Nephron progenitor cell (in vitro differentiated cells): ENCODE data around the gene RNF207.

Experiments
- DNase-seq: peaks from one replicate; pipeline ENCODE4 v3.0.0; 2021
- H3K27ac Mint-ChIP-seq: 2 replicates; pipeline ENCODE4 v1.8.0; 2021; ENCODE audit warnings: mild to moderate bottlenecking, moderate library complexity, mixed read lengths
- H3K27me3 Mint-ChIP-seq: 2 replicates; pipeline ENCODE4 v1.8.0; 2021; ENCODE audit warnings: mild to moderate bottlenecking, low read depth, mixed read lengths; ENCODE audit not compliant: poor library complexity
- H3K36me3 Mint-ChIP-seq: 2 replicates; pipeline ENCODE4 v1.8.0; 2021; ENCODE audit warnings: low read depth, mixed read lengths
- H3K4me1 Mint-ChIP-seq: 2 replicates; pipeline ENCODE4 v1.8.0; 2021; ENCODE audit warnings: mixed read lengths
- H3K4me3 Mint-ChIP-seq: 2 replicates; pipeline ENCODE4 v1.8.0; 2021; ENCODE audit warnings: mild to moderate bottlenecking, moderate library complexity, mixed read lengths
- H3K9me3 Mint-ChIP-seq: 2 replicates; pipeline ENCODE4 v1.8.0; 2021; ENCODE audit warnings: mild to moderate bottlenecking, moderate library complexity, mixed read lengths
- TF ChIP-seq, protein P1 (sequence below): fragments of 200-600 bp; sonication (generic); IDR thresholded peaks from 2 replicates; pipeline ENCODE4 v1.5.0; 2021; ENCODE audit warnings: antibody characterized with exemption

Gene RNF207, protein sequence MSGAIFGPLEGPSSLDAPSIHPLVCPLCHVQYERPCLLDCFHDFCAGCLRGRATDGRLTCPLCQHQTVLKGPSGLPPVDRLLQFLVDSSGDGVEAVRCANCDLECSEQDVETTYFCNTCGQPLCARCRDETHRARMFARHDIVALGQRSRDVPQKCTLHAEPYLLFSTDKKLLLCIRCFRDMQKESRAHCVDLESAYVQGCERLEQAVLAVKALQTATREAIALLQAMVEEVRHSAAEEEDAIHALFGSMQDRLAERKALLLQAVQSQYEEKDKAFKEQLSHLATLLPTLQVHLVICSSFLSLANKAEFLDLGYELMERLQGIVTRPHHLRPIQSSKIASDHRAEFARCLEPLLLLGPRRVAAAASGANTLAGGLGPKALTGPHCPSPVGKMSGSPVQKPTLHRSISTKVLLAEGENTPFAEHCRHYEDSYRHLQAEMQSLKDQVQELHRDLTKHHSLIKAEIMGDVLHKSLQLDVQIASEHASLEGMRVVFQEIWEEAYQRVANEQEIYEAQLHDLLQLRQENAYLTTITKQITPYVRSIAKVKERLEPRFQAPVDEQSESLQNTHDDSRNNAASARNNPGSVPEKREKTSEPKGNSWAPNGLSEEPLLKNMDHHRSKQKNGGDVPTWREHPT

DNA sequence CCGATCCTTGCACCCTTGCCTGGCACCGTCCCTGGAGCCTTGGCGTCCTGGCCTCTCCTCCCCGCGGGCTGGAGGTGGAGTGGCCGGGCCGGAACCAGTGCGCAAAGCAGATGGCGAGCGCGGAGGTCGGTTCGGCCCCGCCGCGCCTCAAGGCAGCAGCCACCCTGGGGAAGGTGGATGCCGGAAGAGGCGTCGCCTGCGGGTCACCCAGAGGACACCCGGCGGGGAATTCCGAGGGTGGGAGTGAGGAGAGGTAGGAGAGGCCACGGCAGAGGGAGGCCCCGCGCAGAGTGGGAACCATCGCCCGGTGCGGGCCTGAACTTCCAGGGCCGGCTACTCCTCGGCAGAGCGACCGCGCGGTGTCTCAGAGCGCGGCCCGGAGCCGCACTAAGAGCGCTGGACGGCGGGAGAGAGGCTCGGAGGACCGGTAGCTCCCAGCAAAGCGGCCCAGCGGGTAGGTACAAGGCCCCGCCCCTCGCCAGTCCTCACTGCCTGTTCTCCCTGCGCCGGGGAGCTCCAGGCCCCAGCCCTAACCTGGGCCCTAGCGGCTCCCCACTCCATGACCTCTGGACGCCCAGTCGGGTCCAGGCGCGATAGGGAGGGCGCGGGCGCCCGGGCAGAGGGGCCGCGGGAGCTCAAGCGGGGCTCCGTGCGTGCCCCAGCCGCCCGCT, at the start of gene RNF207:
TSS of gene RNF207 (plus strand) at position 271 of the 671 bp plus-strand sequence. CDS start 417 bp downstream, outside the sequence.
- Mint-ChIP-seq H3K36me3 (no peaks in the 10 kb centered on the region), H3K4me1 (peaks cover 15% of the 10 kb centered on the region), H3K27ac (no peak within 1 kb of the TSS), H3K4me3 (peak within 1 kb of the TSS; percentile 60), H3K9me3 (no peaks in the 10 kb centered on the region), H3K27me3 (peaks cover 46% of the 10 kb centered on the region)
- DNase-seq: peak; percentile 73
- TF ChIP-seq, protein P1, sequence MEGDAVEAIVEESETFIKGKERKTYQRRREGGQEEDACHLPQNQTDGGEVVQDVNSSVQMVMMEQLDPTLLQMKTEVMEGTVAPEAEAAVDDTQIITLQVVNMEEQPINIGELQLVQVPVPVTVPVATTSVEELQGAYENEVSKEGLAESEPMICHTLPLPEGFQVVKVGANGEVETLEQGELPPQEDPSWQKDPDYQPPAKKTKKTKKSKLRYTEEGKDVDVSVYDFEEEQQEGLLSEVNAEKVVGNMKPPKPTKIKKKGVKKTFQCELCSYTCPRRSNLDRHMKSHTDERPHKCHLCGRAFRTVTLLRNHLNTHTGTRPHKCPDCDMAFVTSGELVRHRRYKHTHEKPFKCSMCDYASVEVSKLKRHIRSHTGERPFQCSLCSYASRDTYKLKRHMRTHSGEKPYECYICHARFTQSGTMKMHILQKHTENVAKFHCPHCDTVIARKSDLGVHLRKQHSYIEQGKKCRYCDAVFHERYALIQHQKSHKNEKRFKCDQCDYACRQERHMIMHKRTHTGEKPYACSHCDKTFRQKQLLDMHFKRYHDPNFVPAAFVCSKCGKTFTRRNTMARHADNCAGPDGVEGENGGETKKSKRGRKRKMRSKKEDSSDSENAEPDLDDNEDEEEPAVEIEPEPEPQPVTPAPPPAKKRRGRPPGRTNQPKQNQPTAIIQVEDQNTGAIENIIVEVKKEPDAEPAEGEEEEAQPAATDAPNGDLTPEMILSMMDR: no peak

DNA sequence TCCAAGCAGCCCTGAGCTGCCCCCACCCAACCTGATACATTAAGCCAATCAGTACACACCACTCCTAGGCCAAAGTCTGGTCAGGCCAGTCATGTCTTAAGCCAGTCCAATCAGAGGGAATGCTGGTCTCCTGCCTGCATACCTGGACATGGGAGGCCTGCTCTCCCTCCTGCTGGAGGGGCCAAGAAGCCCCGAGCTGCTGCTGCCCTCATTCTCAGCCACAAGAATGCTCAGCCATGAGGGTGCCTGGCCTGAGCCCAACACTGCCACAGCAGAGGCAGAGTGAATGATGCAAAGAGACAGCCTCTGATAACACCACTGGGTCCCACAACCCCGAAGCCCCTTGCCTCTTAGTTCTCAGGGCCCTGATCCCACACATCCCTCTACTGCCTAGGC, 48.8 kb upstream of the RNF207 start:
- no peak overlapping the region for H3K27ac Mint-ChIP-seq
- no peaks in the 10 kb centered on the region for H3K9me3 Mint-ChIP-seq
- H3K4me3 Mint-ChIP-seq: no peak overlapping the region
- DNase-seq: no peak
- no peaks in the 10 kb centered on the region for H3K36me3 Mint-ChIP-seq
- H3K4me1 Mint-ChIP-seq: peaks cover 16% of the 10 kb centered on the region
- TF ChIP-seq, protein P1: no peak
- H3K27me3 Mint-ChIP-seq: peaks cover 40% of the 10 kb centered on the region

DNA sequence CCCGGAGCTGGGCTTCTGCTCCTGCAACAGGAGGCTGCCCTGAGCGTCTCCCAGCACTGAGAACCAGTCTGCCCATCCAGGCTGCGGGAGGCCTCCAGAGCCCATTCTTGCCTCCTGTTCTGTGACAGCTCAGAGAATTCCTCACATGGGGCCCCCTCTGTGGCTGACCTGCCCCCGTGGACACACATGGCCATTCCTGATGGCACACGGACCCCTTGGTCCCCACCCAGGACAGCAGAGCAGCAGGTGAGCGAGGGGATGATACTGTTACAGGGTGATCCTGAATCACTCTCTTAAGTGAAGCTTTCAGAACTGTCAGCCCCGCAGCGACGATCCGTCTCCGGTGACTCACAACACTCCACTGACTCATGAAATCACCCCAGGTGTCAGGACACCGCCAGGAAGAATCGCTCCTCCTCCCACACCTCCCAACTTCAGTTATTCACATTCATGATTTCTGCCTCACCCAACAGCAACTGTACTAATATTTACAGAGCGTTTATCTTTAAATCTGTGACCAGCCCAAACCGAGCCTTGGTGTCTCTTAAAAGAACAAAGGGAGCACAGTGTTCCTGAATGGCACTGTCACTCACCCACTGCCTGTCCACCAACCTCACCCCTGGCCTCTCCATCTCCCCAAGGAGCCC, 48.3 kb upstream of the RNF207 start:
- TF ChIP-seq, protein P1: no peak
- no peak overlapping the region for H3K27ac Mint-ChIP-seq
- H3K9me3 Mint-ChIP-seq: no peaks in the 10 kb centered on the region
- no peak for DNase-seq
- peaks cover 12% of the 10 kb centered on the region for H3K4me1 Mint-ChIP-seq
- H3K4me3 Mint-ChIP-seq: no peak overlapping the region
- peaks cover 43% of the 10 kb centered on the region for H3K27me3 Mint-ChIP-seq
- H3K36me3 Mint-ChIP-seq: no peaks in the 10 kb centered on the region

DNA sequence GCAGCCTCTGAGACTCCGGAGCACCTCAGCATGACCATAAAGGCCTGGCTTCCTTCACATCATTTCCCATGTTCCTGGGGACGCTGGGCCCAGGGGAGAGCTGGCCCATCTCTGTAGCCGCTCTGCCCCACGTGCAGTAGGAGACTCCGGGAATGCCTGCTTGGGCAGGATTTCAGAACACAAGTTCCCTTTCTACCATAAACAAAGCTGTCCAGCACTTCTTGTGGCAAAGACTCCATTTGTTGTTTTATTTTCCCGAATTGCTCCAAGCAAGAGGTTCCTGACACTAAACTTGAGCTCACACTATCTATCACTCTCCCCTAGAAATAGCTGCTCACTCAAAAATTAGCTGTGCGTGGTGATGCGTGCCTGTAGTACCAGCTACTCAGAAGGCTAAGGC, 47.7 kb upstream of the RNF207 start:
- no peak overlapping the region for H3K27ac Mint-ChIP-seq
- no peaks in the 10 kb centered on the region for H3K36me3 Mint-ChIP-seq
- DNase-seq: no peak
- peaks cover 47% of the 10 kb centered on the region for H3K27me3 Mint-ChIP-seq
- H3K4me3 Mint-ChIP-seq: no peak overlapping the region
- H3K9me3 Mint-ChIP-seq: no peaks in the 10 kb centered on the region
- H3K4me1 Mint-ChIP-seq: peaks cover 12% of the 10 kb centered on the region
- TF ChIP-seq, protein P1: no peak

DNA sequence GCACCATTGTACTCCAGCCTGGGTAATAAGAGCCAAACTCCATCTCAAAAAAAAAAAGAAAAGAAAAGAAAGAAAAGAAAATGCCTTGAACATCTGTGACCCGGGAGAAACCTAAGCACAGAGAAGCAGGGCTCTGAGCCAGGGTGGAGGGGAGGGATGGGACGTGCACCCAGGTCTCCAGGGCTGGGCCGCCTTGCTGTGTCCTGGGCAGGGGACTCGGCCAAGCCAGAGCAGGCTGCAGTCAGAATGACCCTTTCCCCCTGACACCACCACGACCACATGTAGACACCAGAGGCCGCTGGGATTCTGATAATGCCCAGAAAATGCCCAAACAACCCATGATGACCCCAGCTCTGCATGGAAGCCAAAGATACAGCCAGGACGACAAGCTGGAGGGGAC, 43.6 kb upstream of the RNF207 start:
- Mint-ChIP-seq H3K27ac (no peak overlapping the region), H3K27me3 (peaks cover 70% of the 10 kb centered on the region), H3K36me3 (no peaks in the 10 kb centered on the region), H3K4me3 (no peak overlapping the region), H3K4me1 (peaks cover 11% of the 10 kb centered on the region), H3K9me3 (no peaks in the 10 kb centered on the region)
- no peak for DNase-seq
- TF ChIP-seq, protein P1: no peak
